HG02759 (cell line): Measurements from ENCODE around the gene PPFIA3.
"Not testable (repeated sequence)": the region's sequence is repeated elsewhere in the genome, so short reads cannot be mapped to it uniquely, and the experiment has no call there.

Experiments
- ATAC-seq: cut with Tn5 transposase; IDR thresholded peaks from one replicate; pipeline ENCODE4 v1.9.1; 2021; ENCODE audit warnings: mild to moderate bottlenecking, moderate library complexity; ENCODE audit not compliant: unreplicated experiment

Gene PPFIA3

DNA sequence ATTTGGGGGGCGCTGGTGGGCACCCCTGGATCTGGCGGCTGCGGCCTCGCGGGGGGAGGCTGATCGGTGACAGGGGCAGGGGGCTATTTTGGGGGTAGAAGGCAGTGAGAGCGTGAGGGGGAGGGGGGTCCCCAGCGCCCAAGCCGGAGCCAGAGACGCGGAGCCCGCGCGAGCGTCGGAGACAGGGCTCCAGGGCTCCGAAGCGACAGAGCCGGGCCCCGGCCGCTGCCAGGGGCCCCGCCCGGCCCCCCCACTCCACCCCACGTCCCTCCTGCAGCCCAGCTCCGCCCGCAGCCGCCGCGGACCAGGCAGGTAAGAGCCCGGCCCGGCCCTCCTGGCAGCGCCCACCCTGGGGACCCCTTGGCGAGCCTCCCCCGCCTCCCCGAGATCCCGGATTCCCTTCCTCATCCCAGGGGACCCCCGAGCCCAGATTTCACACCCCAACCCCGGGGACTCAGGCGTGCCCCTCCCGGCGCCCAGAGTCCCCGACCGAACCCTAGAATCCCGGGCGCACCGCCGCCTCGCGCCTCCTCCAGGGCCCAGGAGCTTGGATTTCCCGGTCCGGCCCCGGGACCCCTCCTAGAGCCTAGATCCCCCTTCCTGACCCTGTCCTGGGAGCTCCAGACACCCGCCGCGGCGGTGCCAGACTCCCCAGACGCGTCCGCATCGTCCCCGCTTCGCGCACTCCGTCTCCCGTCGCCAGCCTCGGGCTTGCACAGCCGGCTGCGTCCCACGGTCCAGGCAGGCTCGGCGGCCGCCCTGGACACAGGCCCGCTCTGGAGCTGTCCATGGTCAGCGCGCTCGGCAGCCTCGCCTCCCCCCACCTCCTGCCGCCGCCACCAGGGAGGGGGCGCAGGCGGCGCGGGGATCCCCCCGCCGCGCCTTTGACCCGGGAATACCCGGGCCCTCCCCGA, at the start of gene PPFIA3:
PPFIA3 (plus strand) TSS at position 134 of the 914 bp plus-strand sequence. CDS start 8,330 bp downstream, outside the sequence.
- no peak for ATAC-seq

DNA sequence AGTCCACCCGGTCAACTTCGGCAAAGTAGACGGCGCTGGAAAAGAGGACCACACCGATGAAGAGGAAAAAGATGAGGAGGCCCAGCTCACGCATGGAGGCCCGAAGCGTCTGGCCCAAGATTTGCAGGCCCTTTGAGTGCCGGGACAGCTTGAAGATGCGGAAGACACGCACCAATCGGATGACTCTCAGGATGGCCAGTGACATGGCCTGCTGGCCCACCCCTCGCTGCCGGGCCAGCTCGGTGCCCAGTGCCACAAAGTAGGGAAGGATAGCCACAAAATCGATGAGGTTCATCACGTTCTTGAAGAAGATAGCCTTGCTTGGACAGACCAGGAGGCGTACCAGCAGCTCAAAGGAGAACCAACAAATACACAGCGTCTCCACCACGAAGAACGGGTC, 48.9 kb upstream of the PPFIA3 start:
- ATAC-seq = no peak

DNA sequence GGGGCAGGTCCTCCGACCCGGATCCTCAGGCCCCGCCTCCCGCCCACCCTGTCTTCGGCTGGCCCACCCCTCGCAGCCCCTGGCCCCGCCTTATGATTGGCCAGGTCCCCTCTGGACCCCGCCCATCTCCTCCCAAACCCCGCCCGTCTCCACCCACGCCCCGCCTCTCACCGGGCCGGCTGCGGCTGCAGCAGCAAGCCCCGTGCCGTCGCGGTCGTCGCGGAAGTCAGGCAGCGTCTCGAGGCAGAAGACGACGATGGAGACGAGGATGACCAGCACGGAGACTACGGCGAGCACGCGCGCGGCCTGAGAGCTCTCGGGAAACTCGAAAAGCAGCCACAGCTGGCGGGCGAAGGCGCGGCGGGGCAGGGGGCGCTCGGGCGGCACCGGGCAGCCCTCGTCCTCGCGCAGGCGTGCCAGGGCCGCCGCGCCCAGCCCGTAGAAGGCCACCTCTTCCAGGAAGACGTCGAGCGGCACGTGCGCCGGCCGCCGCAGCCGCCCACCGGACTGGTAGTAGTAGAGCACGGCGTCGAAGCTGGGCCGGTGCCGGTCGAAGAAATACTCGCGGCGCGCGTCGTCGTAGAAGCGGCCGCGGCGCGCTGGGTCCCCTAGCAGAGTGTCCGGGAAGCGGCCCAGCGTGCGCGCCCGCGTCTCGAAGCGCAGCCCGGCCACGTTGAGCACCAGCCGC, 47.3 kb upstream of the PPFIA3 start:
- ATAC-seq = no peak

DNA sequence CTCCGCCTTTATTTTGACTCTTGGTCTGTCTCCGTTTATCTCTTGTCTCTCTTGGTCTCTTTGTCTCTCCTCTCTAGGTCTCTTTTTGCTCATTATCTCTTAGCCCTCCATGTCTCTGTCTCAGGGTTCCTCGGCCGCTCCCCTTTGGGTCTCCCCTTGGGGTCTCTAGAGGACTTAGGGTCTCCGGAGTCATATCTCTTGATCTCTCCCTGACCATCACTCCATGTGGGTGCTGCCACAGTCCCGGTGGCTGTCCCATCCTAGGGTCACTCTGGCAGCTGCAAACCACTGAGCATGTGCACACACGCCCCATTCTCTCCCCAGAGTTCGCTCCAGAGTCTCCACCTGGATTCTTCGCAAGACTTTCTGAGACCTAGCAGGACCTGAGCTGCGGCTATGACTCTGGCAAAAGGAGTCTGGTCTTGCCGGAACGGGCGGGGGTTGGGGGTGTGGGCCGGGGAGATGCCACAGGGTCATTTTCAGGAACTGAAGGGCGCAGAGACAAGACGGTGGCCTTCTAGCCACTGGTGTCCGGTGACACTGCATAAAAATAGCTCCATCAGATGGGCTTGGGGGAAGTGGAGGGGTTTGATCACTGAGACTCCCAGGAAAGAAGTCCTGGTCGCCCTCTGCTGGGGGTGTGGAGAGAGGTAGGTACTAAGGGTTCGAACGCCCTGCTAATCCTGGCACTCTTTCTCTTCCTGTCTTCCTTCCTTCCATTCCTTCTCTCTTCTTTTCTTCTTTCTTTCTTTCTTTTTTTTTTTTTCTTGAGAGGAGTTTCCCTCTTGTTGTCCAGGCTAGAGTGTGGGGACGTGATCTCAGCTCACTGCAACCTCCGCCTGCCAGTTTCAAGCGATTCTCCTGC, 45.6 kb upstream of the PPFIA3 start:
- no peak for ATAC-seq

DNA sequence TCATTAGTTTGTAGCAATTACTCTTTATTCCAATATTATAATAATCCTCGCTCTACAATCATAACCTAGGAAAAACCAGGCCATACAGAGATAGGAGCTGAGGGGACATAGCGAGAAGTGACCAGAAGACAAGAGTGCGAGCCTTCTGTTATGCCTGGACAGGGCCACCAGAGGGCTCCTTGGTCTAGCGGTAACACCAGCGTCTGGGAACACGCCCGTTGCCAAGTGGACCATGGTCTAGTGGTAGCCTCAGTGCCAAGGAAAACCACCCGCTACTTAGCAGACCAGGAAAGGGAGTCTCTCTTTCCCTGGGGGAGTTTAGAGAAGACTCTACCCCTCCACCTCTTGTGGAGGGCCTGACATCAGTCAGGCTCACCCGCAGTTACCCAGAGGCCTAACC, 44.5 kb upstream of the PPFIA3 start:
- not testable (repeated sequence) for ATAC-seq

DNA sequence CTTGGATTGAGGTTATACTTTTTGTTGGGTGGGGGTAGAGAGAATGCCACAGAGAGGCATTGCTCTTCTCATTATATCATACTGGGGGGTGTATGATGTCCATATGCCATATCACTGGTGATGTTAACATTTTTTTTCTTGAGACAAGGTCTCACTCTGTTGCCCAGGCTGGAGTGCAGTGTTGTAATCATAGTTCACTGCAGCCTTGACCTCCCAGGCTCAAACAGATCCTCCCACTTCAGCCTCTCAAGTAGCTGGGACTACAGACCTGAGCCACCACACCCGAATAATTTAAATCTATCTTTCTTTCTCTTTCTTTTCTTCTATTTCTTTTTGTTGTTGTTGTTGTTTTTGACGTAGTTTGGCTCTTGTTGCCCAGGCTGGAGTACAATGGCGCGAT, 39.0 kb upstream of the PPFIA3 start:
- ATAC-seq = no peak

DNA sequence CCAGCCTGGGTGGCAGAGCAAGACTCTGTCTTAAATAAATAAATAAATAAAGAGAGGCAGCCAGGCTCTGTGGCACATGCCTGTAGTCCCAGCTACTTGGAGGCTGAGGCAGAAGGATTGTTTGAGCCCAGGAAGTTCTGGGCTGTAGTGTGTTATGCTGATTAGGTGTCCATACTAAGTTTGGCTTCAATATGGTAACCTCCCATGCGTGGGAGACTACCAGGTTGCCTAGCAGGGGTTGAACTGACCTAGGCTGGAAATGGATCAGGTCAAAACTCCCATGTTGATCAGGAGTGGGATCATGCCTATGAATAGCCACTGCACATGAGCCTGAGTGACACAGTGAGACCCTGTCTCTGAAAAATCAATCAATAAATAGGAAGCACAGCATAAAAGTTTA, 38.1 kb upstream of the PPFIA3 start:
- ATAC-seq = no peak

DNA sequence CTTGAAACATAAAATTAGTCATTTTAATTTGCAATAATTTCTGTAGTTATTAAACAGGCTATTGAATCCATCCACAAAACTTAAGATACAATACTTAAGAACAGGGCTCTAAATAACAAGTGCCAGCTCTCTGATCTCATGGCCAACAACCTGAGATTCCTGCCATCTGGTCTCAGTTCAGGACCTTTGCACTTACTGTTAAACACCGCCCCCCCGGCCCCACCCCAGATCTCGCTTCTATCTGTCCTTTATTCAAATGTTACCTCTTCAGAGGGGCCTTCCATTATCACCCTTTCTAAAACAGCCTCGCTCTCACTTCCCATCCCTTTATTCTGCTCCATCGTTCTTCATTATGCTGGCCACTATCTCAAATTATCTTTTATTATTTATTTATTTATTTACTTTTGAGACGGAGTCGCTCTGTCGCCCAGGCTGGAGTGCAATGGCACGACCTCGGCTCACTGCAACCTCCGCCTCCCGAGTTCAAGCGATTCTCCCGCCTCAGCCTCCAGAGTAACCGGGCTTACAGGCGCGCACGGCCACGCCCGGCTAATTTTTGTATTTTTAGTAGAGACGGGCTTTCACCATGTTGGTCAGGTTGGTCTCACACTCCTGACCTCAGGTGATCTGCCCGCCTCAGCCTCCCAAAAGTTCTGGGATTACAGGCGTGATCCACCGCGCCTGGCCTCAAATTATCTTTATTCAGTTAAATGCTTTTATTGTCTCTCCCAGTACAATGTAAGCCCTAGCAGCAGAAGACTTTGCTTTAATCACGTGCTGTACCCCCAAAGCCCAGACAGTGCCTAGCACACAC, 34.9 kb upstream of the PPFIA3 start:
- no peak for ATAC-seq

DNA sequence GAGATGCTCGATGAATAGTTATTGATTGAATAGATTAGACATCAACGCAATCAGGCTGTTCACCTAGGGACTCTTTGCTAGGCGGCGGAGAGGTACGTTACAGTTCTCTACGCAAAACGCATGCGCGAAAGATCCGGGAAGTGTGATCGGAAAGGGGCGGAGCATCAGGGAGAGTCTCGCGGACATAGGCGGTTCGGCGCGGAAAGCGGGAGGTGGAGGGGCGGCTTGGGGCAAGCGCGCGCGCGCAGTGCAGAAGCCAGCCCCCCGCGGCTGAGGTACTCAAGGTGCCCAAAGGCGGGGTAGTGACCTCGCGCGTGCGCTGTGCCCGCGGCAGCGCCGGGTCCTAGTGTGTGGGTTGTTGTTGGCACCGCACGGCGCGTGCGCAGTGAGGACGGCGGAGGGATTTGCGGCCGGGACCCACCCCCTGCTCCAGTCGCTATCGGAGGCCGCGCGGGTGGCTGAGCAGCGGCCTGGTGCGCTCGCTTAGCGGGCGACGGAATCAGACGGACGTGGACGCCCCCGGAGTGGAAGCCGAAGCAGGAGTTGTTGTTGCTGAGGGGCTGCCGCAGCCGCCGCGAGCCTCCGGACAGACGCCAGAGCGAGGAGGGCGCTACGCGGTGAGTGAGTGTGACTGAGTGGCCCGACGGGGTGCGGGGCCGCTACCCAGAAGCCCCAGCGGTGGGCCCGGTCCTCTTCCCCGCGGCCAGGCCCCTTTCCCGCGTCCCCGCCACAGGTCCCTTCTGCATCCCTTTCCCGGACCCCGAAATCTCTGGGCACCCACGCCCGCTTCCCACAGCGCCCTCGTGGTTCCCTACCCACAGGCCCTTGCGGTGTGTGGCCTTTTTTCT, 34.1 kb upstream of the PPFIA3 start, which contains the start of gene SNRNP70:
SNRNP70 (plus strand) TSS at position 432 of the 848 bp plus-strand sequence. CDS start 964 bp downstream, outside the sequence.
- peak; percentile 95 for ATAC-seq

DNA sequence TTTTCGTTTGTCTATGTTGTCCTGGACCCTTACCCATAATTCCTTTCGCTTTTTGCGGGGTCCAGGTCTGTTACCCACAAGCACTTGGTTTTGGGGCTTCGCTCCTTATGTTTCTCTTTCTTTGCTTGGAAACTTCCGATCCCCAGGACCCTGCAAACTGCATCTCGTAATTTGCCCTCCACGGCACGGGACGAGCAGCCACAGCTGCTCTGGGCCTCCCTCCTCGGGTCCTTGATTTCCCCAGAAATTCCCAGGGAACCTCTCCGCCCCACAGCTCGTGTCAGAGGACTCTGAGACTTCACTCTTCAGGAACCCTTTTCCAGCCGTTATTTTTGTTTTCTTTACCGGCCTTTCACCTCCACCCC, 33.5 kb upstream of the PPFIA3 start:
- no peak for ATAC-seq

DNA sequence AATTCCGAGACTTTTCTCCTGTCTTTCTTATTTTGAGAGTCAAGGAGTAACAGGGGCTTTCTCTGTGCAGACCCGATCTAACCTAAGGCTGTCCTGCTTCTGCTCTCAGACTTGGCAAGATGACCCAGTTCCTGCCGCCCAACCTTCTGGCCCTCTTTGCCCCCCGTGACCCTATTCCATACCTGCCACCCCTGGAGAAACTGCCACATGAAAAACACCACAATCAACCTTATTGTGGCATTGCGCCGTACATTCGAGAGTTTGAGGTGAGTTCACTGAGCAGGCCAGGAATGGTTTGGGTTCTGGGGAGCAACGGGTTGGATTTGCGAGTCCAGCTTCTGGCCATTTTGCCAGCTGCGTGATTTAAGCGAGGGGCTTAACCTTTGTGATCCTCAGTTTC, 33.0 kb upstream of the PPFIA3 start:
- ATAC-seq = no peak

DNA sequence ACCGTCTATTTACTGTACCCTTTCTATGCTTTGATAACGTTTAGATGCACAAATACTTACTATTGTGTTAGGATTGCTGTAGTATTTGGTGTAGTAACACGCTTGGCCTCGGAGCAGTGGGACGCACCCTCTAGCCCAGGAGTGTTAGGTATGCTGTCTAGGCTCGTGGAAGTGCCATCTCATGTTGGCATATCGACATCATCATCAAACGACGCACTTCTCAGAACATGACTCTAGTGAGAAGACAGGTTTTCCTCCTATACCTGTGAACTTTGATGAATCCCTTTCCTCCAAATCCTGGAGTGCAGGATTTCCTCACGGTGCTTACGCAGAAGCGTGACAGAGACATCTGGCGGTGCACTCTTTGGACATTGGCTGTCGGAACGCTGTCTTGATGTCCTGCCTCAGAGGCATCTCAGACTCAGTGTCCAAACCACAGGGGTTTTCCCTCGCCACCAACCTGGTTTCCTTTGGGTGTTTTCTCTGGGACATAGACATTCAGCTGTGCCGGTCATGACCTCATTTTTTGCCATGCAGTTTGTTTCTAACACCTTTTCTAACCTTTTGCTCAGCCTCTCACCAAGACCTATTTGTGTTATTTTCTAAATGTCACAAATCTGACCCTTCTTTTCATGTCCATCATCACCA, 27.8 kb upstream of the PPFIA3 start:
- ATAC-seq = no peak

DNA sequence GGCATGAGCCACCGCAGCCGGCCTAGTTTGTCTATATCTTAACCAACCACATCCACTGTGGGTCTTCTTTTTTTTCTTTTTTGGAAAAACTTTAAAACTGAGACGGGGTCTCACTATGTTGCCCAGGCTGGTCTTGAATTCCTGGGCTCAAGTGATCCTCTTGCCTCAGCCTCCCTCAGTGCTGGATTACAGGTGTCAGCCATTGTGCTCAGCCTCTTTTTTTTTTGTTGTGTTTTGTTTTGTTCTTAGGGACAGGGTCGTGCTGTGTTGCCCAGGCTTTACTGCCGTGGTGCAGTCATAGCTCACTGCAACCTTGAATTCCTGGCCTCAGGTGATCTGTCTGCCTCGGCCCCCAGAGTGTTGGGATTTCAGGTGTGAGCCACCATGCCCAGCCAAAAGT, 26.7 kb upstream of the PPFIA3 start:
- no peak for ATAC-seq

DNA sequence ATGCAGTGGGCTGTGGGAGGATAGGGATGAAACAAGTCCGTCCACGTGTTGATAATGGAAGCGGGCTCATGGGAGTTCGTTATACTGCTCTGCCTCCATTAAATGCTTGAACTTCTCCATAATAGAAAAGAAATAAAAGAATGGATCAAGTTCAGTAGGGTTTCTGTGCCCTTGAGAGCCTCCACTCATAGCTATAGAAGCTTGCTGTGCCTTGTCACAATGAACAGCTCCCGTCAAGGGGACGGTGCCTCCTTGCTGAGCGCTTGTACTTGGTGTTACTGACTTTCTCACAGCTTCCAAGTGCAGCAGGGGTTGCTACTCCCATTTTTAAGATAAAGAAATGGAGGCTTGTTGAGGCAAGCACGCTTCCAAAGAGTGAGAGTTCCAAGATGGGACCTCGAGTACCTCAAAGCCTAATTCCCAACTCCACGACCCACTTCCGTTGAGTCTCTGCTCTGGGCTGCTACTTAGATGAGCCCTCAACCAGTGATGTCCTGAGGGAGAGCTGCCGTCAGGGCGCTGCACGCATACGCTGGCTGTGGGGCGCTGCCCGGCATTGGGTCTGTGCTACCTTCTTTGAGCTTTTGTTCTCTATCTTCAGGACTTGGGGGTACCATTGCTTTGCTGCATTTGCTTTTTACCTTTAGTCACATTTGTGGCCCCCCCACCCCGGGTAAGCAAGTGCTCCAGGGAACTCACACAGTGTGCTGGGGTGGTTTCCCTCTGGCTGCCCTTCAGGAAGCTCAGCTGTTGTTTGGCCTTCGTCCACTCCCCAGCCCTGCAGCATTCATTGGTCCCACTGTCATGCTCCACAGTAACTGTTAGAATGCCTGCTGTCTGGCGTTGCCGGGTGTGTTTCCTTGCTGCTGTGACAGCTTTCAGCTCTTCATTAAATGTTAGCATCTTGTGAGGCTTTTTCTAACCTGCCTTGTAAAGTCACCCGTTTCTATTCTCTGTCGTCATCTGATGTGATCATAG, 24.6 kb upstream of the PPFIA3 start:
- no peak for ATAC-seq

DNA sequence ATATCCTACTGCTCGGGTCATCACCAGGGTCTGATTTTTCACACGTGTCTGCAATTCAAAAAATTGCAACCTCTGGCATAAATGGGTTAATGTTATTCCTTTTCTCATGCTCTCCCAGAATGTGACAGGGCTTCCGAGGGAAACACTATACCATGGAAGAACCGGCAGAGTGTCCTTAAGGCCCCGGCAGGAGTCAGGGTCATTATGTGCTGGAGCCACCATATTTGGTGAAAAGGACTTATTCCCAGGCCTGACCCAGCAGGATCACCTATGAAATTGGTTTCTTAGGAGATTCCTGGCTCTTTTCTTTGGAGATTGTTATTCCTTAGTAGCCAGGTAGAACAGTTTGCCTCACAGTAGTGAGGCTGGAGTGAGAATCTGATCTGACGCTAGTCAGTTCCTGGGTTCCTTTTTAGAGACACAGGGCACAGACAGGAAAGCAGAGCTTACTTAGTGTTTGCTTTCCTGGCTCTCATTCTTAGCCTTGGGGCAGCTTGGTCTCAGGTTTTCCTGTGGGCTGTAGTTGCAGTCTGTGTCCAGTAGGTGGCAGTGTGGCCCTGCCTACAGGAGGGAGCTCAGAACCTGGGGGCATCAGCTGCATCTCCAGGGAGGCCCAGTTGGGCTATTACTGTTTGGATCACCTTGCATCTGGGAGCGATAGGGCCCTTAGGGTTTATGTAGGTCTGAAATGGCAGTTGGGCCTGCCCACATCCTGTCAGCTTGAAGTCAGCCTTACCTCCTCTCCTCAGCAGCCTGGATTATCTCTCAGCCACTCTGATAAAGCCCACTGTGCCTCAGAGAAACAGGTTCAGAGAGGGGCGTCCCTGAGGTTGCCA, 21.7 kb upstream of the PPFIA3 start:
- ATAC-seq = no peak

DNA sequence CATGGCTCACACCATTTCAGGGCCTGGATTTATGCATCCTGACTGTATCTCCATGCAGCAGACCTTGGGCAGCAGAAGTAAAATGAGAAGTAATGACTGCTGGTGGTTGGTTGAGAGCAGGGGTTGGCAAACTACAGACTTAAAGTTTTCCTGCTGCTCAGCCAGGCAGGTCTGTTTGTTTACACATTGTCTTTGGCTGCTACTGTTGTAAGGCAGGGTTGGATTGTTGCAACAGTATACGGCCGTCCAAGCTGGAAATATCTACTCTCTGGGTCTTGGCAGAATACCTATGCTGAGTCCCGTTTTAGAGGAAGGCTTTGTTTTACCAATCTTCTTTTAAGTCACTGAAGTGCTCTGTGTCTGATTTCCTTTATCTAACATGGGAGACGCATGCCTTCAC, 20.5 kb upstream of the PPFIA3 start:
- ATAC-seq = no peak

DNA sequence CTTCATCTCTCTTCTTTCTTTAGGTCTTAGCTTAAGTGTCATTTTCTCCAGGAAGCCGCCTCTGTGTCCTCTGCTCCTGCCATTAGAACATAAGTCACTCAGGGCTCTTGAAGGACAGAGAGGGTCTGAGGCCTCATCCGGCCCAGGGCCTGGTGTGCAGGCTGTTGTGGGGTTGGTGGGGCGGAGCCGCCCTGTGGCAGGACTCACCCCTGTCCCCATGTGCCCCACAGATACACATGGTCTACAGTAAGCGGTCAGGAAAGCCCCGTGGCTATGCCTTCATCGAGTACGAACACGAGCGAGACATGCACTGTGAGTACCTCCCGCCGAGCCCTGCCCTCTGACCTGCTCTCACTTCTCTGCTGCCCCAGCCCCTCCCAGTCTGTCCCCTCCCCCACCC, 18.2 kb upstream of the PPFIA3 start:
- no peak for ATAC-seq
